Activated CD4-positive, alpha-beta memory T cell treated with anti-CD3 and anti-CD28 coated beads for 36 hours (primary cell): Measurements from ENCODE around the gene CBFA2T3. TPM values are rescaled to one million over a fixed set of nuclear protein-coding genes. Genes with fewer than 3 reads are reported as not detected.
"Not testable (repeated sequence)": the region's sequence is repeated elsewhere in the genome, so short reads cannot be mapped to it uniquely, and the experiment has no call there.

Source experiments
- CTCF ChIA-PET: fragments of 350-600 bp; sonication (Branson Sonifier 250); formaldehyde crosslinking; loops from one replicate; lab custom pipeline; 2021; ENCODE audit warnings: antibody characterized with exemption, inconsistent platforms; lab: Charles Lee
- POLR2A ChIA-PET: fragments of 350-600 bp; sonication (Branson Sonifier 250); formaldehyde crosslinking; loops from one replicate; lab custom pipeline; 2021; ENCODE audit warnings: antibody characterized with exemption; lab: Charles Lee
- DNase-seq: peaks from one replicate; pipeline ENCODE4 v3.0.0-alpha.2; 2020
- H3K27ac Mint-ChIP-seq: one replicate; pipeline ENCODE4 v1.8.0; 2021; ENCODE audit warnings: mixed read lengths
- H3K27me3 Mint-ChIP-seq: one replicate; pipeline ENCODE4 v1.8.0; 2021; ENCODE audit warnings: mixed read lengths
- H3K36me3 Mint-ChIP-seq: one replicate; pipeline ENCODE4 v1.8.0; 2021; ENCODE audit warnings: mixed read lengths
- H3K4me1 Mint-ChIP-seq: one replicate; pipeline ENCODE4 v1.8.0; 2021; ENCODE audit warnings: low read depth, mixed read lengths
- H3K4me3 Mint-ChIP-seq: one replicate; pipeline ENCODE4 v1.8.0; 2021; ENCODE audit warnings: mild to moderate bottlenecking, mixed read lengths
- H3K9me3 Mint-ChIP-seq: one replicate; pipeline ENCODE4 v1.8.0; 2021; ENCODE audit warnings: mixed read lengths
- intact Hi-C: fragments of 100-400 bp; cut with micrococcal nuclease; formaldehyde crosslinking; loops from one replicate; pipeline ENCODE4 v1.15.1; 2023
- total RNA-seq, 2 experiments: library from RNA; stranded (reverse); gene quantifications; one replicate each; pipeline ENCODE4 v1.2.3, GENCODE V29; 2021

The CBFA2T3 gene
- total RNA-seq, 2 experiments from 2014 or later: 0.12 TPM; not detected in 1

- no peaks in the 10 kb centered on the region for H3K27me3 Mint-ChIP-seq
- no peak overlapping the region for H3K27ac Mint-ChIP-seq
- no peaks in the 10 kb centered on the region for H3K36me3 Mint-ChIP-seq
- H3K4me3 Mint-ChIP-seq: no peak overlapping the region
- ChIA-PET POLR2A (no interaction called here), CTCF (no interaction called here)
- no peaks in the 10 kb centered on the region for H3K9me3 Mint-ChIP-seq
- H3K4me1 Mint-ChIP-seq: no peaks in the 10 kb centered on the region
- intact Hi-C loops: no loop called here
- DNase-seq: no peak
These were observed 72.2 kb downstream of the CBFA2T3 start for GRCh38 chr16:88904676-88905365.

- no peaks in the 10 kb centered on the region for H3K4me1 Mint-ChIP-seq
- DNase-seq: no peak
- ChIA-PET POLR2A (no interaction called here), CTCF (no interaction called here)
- H3K27me3 Mint-ChIP-seq: no peaks in the 10 kb centered on the region
- no peaks in the 10 kb centered on the region for H3K36me3 Mint-ChIP-seq
- H3K9me3 Mint-ChIP-seq: no peaks in the 10 kb centered on the region
- no peak overlapping the region for H3K27ac Mint-ChIP-seq
- intact Hi-C loops: no loop called here
- no peak overlapping the region for H3K4me3 Mint-ChIP-seq
These were observed 73.7 kb downstream of the CBFA2T3 start for GRCh38 chr16:88903267-88903666.

GRCh38 chr16:88902744-88903143 is 74.3 kb downstream of the CBFA2T3 start:
- no peaks in the 10 kb centered on the region for H3K36me3 Mint-ChIP-seq
- no peak overlapping the region for H3K27ac Mint-ChIP-seq
- CTCF ChIA-PET: no interaction called here
- no peaks in the 10 kb centered on the region for H3K9me3 Mint-ChIP-seq
- no peak overlapping the region for H3K4me3 Mint-ChIP-seq
- intact Hi-C loops: no loop called here
- POLR2A ChIA-PET: no interaction called here
- no peaks in the 10 kb centered on the region for H3K4me1 Mint-ChIP-seq
- no peak for DNase-seq
- no peaks in the 10 kb centered on the region for H3K27me3 Mint-ChIP-seq

GRCh38 chr16:88901718-88902337 is 75.2 kb downstream of the CBFA2T3 start:
- no peaks in the 10 kb centered on the region for H3K36me3 Mint-ChIP-seq
- intact Hi-C loops: no loop called here
- no peak overlapping the region for H3K4me3 Mint-ChIP-seq
- ChIA-PET CTCF (no interaction called here), POLR2A (no interaction called here)
- no peak for DNase-seq
- H3K27me3 Mint-ChIP-seq: no peaks in the 10 kb centered on the region
- no peaks in the 10 kb centered on the region for H3K9me3 Mint-ChIP-seq
- H3K27ac Mint-ChIP-seq: no peak overlapping the region
- no peaks in the 10 kb centered on the region for H3K4me1 Mint-ChIP-seq

- H3K36me3 Mint-ChIP-seq: no peaks in the 10 kb centered on the region
- H3K27ac Mint-ChIP-seq: no peak overlapping the region
- no peaks in the 10 kb centered on the region for H3K27me3 Mint-ChIP-seq
- DNase-seq: no peak
- no peaks in the 10 kb centered on the region for H3K4me1 Mint-ChIP-seq
- CTCF ChIA-PET: no interaction called here
- H3K9me3 Mint-ChIP-seq: no peaks in the 10 kb centered on the region
- H3K4me3 Mint-ChIP-seq: no peak overlapping the region
- intact Hi-C loops: no loop called here
- POLR2A ChIA-PET: no interaction called here
These were observed 76.3 kb downstream of the CBFA2T3 start for GRCh38 chr16:88900662-88901052.

- Mint-ChIP-seq H3K27ac (no peak overlapping the region), H3K27me3 (no peaks in the 10 kb centered on the region), H3K36me3 (no peaks in the 10 kb centered on the region), H3K4me1 (no peaks in the 10 kb centered on the region), H3K4me3 (no peak overlapping the region), H3K9me3 (no peaks in the 10 kb centered on the region)
- DNase-seq: no peak
- CTCF ChIA-PET: no interaction called here
- intact Hi-C loops: no loop called here
- POLR2A ChIA-PET: no interaction called here
These were observed 76.9 kb downstream of the CBFA2T3 start for GRCh38 chr16:88899901-88900661.

GRCh38 chr16:88897696-88898425 is 79.1 kb downstream of the CBFA2T3 start:
- Mint-ChIP-seq H3K9me3 (no peaks in the 10 kb centered on the region), H3K36me3 (no peaks in the 10 kb centered on the region), H3K27ac (no peak overlapping the region), H3K4me3 (no peak overlapping the region), H3K27me3 (no peaks in the 10 kb centered on the region), H3K4me1 (no peaks in the 10 kb centered on the region)
- intact Hi-C loops: no loop called here
- POLR2A ChIA-PET: no interaction called here
- DNase-seq: no peak
- CTCF ChIA-PET: no interaction called here

GRCh38 chr16:88896238-88897070 is 80.6 kb downstream of the CBFA2T3 start:
- POLR2A ChIA-PET: no interaction called here
- H3K27ac Mint-ChIP-seq: no peak overlapping the region
- intact Hi-C loops: no loop called here
- CTCF ChIA-PET: no interaction called here
- H3K4me3 Mint-ChIP-seq: no peak overlapping the region
- no peaks in the 10 kb centered on the region for H3K4me1 Mint-ChIP-seq
- H3K27me3 Mint-ChIP-seq: no peaks in the 10 kb centered on the region
- no peaks in the 10 kb centered on the region for H3K9me3 Mint-ChIP-seq
- no peaks in the 10 kb centered on the region for H3K36me3 Mint-ChIP-seq
- DNase-seq: no peak

- H3K4me3 Mint-ChIP-seq: no peak overlapping the region
- no peaks in the 10 kb centered on the region for H3K27me3 Mint-ChIP-seq
- no peaks in the 10 kb centered on the region for H3K9me3 Mint-ChIP-seq
- H3K36me3 Mint-ChIP-seq: no peaks in the 10 kb centered on the region
- no peaks in the 10 kb centered on the region for H3K4me1 Mint-ChIP-seq
- POLR2A ChIA-PET: no interaction called here
- intact Hi-C loops: no loop called here
- no peak for DNase-seq
- CTCF ChIA-PET: no interaction called here
- no peak overlapping the region for H3K27ac Mint-ChIP-seq
These were observed 81.7 kb downstream of the CBFA2T3 start for GRCh38 chr16:88895335-88895734.

- POLR2A ChIA-PET: no interaction called here
- Mint-ChIP-seq H3K27ac (no peak overlapping the region), H3K9me3 (no peaks in the 10 kb centered on the region), H3K4me3 (no peak overlapping the region), H3K36me3 (no peaks in the 10 kb centered on the region), H3K27me3 (no peaks in the 10 kb centered on the region), H3K4me1 (no peaks in the 10 kb centered on the region)
- intact Hi-C loops: no loop called here
- no peak for DNase-seq
- CTCF ChIA-PET: no interaction called here
These were observed 82.2 kb downstream of the CBFA2T3 start for GRCh38 chr16:88894681-88895300.

- H3K4me1 Mint-ChIP-seq, H3K36me3 Mint-ChIP-seq, CTCF ChIA-PET, intact Hi-C loops, H3K9me3 Mint-ChIP-seq, H3K4me3 Mint-ChIP-seq, H3K27ac Mint-ChIP-seq, H3K27me3 Mint-ChIP-seq, DNase-seq, POLR2A ChIA-PET: not testable (repeated sequence)
These were observed 82.7 kb downstream of the CBFA2T3 start for GRCh38 chr16:88894266-88894665.
